HepG2 (cell line): ENCODE measurements around the gene PNLDC1. TPM values are rescaled to one million over a fixed set of nuclear protein-coding genes. Genes with fewer than 3 reads are reported as not detected.
A peak's percentile ranks its signal among the peaks of the same experiment; 100 is the strongest.

ENCODE experiments used
- E2F5 ChIP-seq: sonication (generic); formaldehyde crosslinking; conservative IDR thresholded peaks from 2 replicates; pipeline ENCODE4 v1.4.0; 2020; ENCODE audit warnings: missing genetic modification reagents
- ETV5 ChIP-seq: IDR thresholded peaks from 2 replicates; pipeline ENCODE4 v1.6.1; 2018; ENCODE audit warnings: missing biosample characterization, missing genetic modification reagents, inconsistent platforms, borderline replicate concordance
- IKZF5 ChIP-seq: IDR thresholded peaks from 2 replicates; pipeline ENCODE4 v1.6.1; 2018; ENCODE audit warnings: missing genetic modification reagents, mild to moderate bottlenecking, missing compliant biosample characterization
- KLF16 ChIP-seq, 2 experiments: sonication (generic) in 1 of 2; formaldehyde crosslinking in 1 of 2; IDR thresholded peaks; 2 replicates each; pipeline versions ENCODE4 v1.6.1 to v1.8.0; 2016 to 2023; ENCODE audit warnings: missing genetic modification reagents in 2 of 2, missing compliant biosample characterization in 1 of 2
- MAFF ChIP-seq: IDR thresholded peaks from 2 replicates; pipeline ENCODE4 v1.6.1; 2011; ENCODE audit warnings: low read depth, low read length, improper control_type of control experiment
- PHF20 ChIP-seq: sonication (generic); formaldehyde crosslinking; IDR thresholded peaks from 2 replicates; pipeline ENCODE4 v1.5.0; 2020; ENCODE audit warnings: mild to moderate bottlenecking, missing genetic modification reagents
- POLR2AphosphoS2 ChIP-seq: IDR thresholded peaks from 2 replicates; pipeline ENCODE4 v1.6.1; 2011; ENCODE audit warnings: low read depth, low read length, improper control_type of control experiment
- POLR2G ChIP-seq: fragments of 200-400 bp; formaldehyde crosslinking; IDR thresholded peaks from 2 replicates; pipeline ENCODE4 v1.6.1; 2018; ENCODE audit warnings: mild to moderate bottlenecking, low read depth, low read length, moderate library complexity
- RBM22 ChIP-seq: fragments of 200-400 bp; formaldehyde crosslinking; optimal IDR thresholded peaks from 2 replicates; pipeline ENCODE3; 2017; ENCODE audit warnings: mild to moderate bottlenecking, low read length, moderate library complexity
- SIN3B ChIP-seq: fragments of 150-350 bp; IDR thresholded peaks from 2 replicates; pipeline ENCODE4 v1.6.1; 2014; ENCODE audit warnings: low read length
- SP5 ChIP-seq: IDR thresholded peaks from 2 replicates; pipeline ENCODE4 v1.6.1; 2016; ENCODE audit warnings: low read depth, borderline replicate concordance
- ZFP36L2 ChIP-seq: sonication (generic); formaldehyde crosslinking; IDR thresholded peaks from 2 replicates; pipeline ENCODE4 v1.4.0; 2020; ENCODE audit warnings: missing genetic modification reagents
- ZNF225 ChIP-seq: sonication (generic); formaldehyde crosslinking; IDR thresholded peaks from 2 replicates; pipeline ENCODE4 v1.4.0; 2020; ENCODE audit warnings: mild to moderate bottlenecking, missing genetic modification reagents
- ZNF331 ChIP-seq: sonication (generic); formaldehyde crosslinking; IDR thresholded peaks from 2 replicates; pipeline ENCODE4 v1.4.0; 2020; ENCODE audit warnings: missing genetic modification reagents
- ZNF337 ChIP-seq: sonication (generic); formaldehyde crosslinking; IDR thresholded peaks from 2 replicates; pipeline ENCODE4 v1.5.1; 2020; ENCODE audit warnings: missing genetic modification reagents, low read depth, mild to moderate bottlenecking, borderline replicate concordance
- ZNF350 ChIP-seq: sonication (generic); formaldehyde crosslinking; IDR thresholded peaks from 2 replicates; pipeline ENCODE4 v1.4.0; 2020; ENCODE audit warnings: mild to moderate bottlenecking, low read depth, missing genetic modification reagents, borderline replicate concordance
- ZNF382 ChIP-seq: sonication (generic); formaldehyde crosslinking; IDR thresholded peaks from 2 replicates; pipeline ENCODE4 v1.5.0; 2020; ENCODE audit warnings: missing genetic modification reagents, mild to moderate bottlenecking, borderline replicate concordance
- polyA plus RNA-seq, 8 experiments: library from polyadenylated mRNA; depleted of rRNA in 3 of 8; stranded (reverse) in 7 of 8; unstranded in 1 of 8; fragments of >200 nt; fragmentation: Illumina TruSeq in 4 of 8; extraction: Trizol in 4 of 8; gene quantifications; 2 replicates each; pipeline versions ENCODE4 v1.2.1 to v1.2.3, GENCODE V29; 2011 to 2016; ENCODE audit warnings: low read depth in 4 of 8, missing spikeins in 1 of 8, mixed read lengths in 1 of 8; ENCODE audit not compliant: insufficient read depth in 1 of 8
- total RNA-seq, 5 experiments: library from RNA; depleted of rRNA; stranded (reverse); fragments of >200 nt; fragmentation: Illumina TruSeq; extraction: Trizol; gene quantifications; 2 replicates each; pipeline ENCODE4 v1.2.3, GENCODE V29; 2016; ENCODE audit warnings: low read depth in 1 of 5

Gene PNLDC1
- total and polyA plus RNA-seq, 2 of the 13 experiments (the other 11 are each of a cell fraction or from before 2014, with no cell fraction given) = not detected

- TF ChIP-seq IKZF5 (no peak), SP5 (CRISPR knock-in tag) (no peak), ZFP36L2 (no peak), POLR2G (peak; percentile 38; the same call in 1 of the 2 replicates), ZNF382 (CRISPR knock-in tag) (no peak), POLR2AphosphoS2 (0 out of 2 replicates have a peak, but pooled peaks have one; percentile 36), RBM22 (peak; percentile 89), KLF16 (CRISPR knock-in tag; IDR thresholded peaks at IDR 0.05) (no peak), SIN3B (no peak), ZNF225 (no peak), E2F5 (CRISPR knock-in tag) (no peak), ETV5 (no peak), ZNF337 (no peak), ZNF350 (CRISPR knock-in tag) (no peak), ZNF331 (CRISPR knock-in tag) (no peak), PHF20 (CRISPR knock-in tag) (no peak), MAFF (no peak)
- TF ChIP-seq, all 625 proteins: peak for 4
Measured at GRCh38 chr6:159756508-159756907, 43.6 kb upstream of the PNLDC1 start (continued).
